HUES6 (cell line): ENCODE measurements around the gene IDH3B.

Experiments
- H3K27ac ChIP-seq: 2 replicates; pipeline ENCODE4 v1.7.0; 2013; ENCODE audit warnings: low read depth, mild to moderate bottlenecking, low read length, inconsistent platforms
- H3K27me3 ChIP-seq: 2 replicates; pipeline ENCODE4 v1.6.1; 2013; ENCODE audit warnings: low read length; ENCODE audit not compliant: control insufficient read depth, insufficient read depth
- H3K36me3 ChIP-seq: 2 replicates; pipeline ENCODE4 v1.6.1; 2013; ENCODE audit warnings: low read length; ENCODE audit not compliant: control insufficient read depth, insufficient read depth
- H3K4me1 ChIP-seq: 2 replicates; pipeline ENCODE4 v1.6.1; 2013; ENCODE audit warnings: low read length; ENCODE audit not compliant: control insufficient read depth, insufficient read depth
- H3K4me3 ChIP-seq: 2 replicates; pipeline ENCODE4 v1.5.1; 2013; ENCODE audit warnings: low read depth, low read length
- H3K9ac ChIP-seq: one replicate; pipeline ENCODE4 v1.6.1; 2013; ENCODE audit warnings: mild to moderate bottlenecking, low read length
- H3K9me3 ChIP-seq: 2 replicates; pipeline ENCODE4 v1.6.1; 2013; ENCODE audit warnings: low read depth, low read length; ENCODE audit not compliant: control insufficient read depth, insufficient read depth

Gene IDH3B

GRCh38 chr20:2663887-2664719, at the start of gene IDH3B:
TSS of gene IDH3B (minus strand) at chr20:2664216. CDS start at chr20:2664188, 28 bp downstream.
- Histone ChIP-seq H3K36me3 (peaks cover 30% of the 10 kb centered on the region), H3K4me3 (peak within 1 kb of the TSS; percentile 90), H3K27ac (peak within 1 kb of the TSS; percentile 85), H3K27me3 (peaks cover 17% of the 10 kb centered on the region), H3K9me3 (no peaks in the 10 kb centered on the region), H3K9ac (peak within 1 kb of the TSS; percentile 92), H3K4me1 (peaks cover 8% of the 10 kb centered on the region; the same call in 1 of the 2 replicates)

- no peak overlapping the region for H3K9ac ChIP-seq
- H3K36me3 ChIP-seq: no peaks in the 10 kb centered on the region
- no peak overlapping the region for H3K4me3 ChIP-seq
- H3K27ac ChIP-seq: no peak overlapping the region
- H3K4me1 ChIP-seq: peaks cover 10% of the 10 kb centered on the region
- no peaks in the 10 kb centered on the region; the same call in 1 of the 2 replicates for H3K9me3 ChIP-seq
- peaks cover 22% of the 10 kb centered on the region for H3K27me3 ChIP-seq
These were observed 49.3 kb upstream of the IDH3B start for GRCh38 chr20:2713285-2713684.

- H3K27ac ChIP-seq: no peak overlapping the region
- no peak overlapping the region for H3K4me3 ChIP-seq
- H3K27me3 ChIP-seq: peaks cover 61% of the 10 kb centered on the region
- no peak overlapping the region for H3K9ac ChIP-seq
- peaks cover 45% of the 10 kb centered on the region for H3K4me1 ChIP-seq
- H3K9me3 ChIP-seq: no peaks in the 10 kb centered on the region
- H3K36me3 ChIP-seq: no peaks in the 10 kb centered on the region
These were observed 45.4 kb upstream of the IDH3B start for GRCh38 chr20:2709205-2709981.

GRCh38 chr20:2708665-2709064, 44.6 kb upstream of the IDH3B start:
- Histone ChIP-seq H3K9ac (no peak overlapping the region), H3K4me3 (no peak overlapping the region), H3K9me3 (no peaks in the 10 kb centered on the region; the same call in 1 of the 2 replicates), H3K27me3 (peaks cover 68% of the 10 kb centered on the region), H3K27ac (no peak overlapping the region), H3K36me3 (no peaks in the 10 kb centered on the region), H3K4me1 (peaks cover 45% of the 10 kb centered on the region)

- Histone ChIP-seq H3K4me3 (no peak overlapping the region), H3K27me3 (peaks cover 72% of the 10 kb centered on the region), H3K9ac (no peak overlapping the region), H3K27ac (no peak overlapping the region), H3K9me3 (no peaks in the 10 kb centered on the region; the same call in 1 of the 2 replicates), H3K4me1 (peaks cover 45% of the 10 kb centered on the region), H3K36me3 (no peaks in the 10 kb centered on the region)
These were observed 44.0 kb upstream of the IDH3B start for GRCh38 chr20:2708073-2708415.

- Histone ChIP-seq H3K27me3 (peaks cover 72% of the 10 kb centered on the region), H3K4me3 (no peak overlapping the region), H3K9ac (no peak overlapping the region), H3K9me3 (no peaks in the 10 kb centered on the region; the same call in 1 of the 2 replicates), H3K36me3 (no peaks in the 10 kb centered on the region), H3K4me1 (peaks cover 46% of the 10 kb centered on the region), H3K27ac (no peak overlapping the region)
These were observed 43.5 kb upstream of the IDH3B start for GRCh38 chr20:2707353-2708072.

- H3K9me3 ChIP-seq: no peaks in the 10 kb centered on the region; the same call in 1 of the 2 replicates
- H3K4me3 ChIP-seq: no peak overlapping the region
- H3K27me3 ChIP-seq: peaks cover 72% of the 10 kb centered on the region
- H3K36me3 ChIP-seq: no peaks in the 10 kb centered on the region
- H3K9ac ChIP-seq: no peak overlapping the region
- H3K4me1 ChIP-seq: peaks cover 53% of the 10 kb centered on the region
- H3K27ac ChIP-seq: no peak overlapping the region
These were observed 42.8 kb upstream of the IDH3B start for GRCh38 chr20:2706688-2707352.

GRCh38 chr20:2705931-2706645, 42.1 kb upstream of the IDH3B start:
- peaks cover 79% of the 10 kb centered on the region for H3K27me3 ChIP-seq

GRCh38 chr20:2703716-2704475, 39.9 kb upstream of the IDH3B start:
- Histone ChIP-seq H3K4me1 (peaks cover 66% of the 10 kb centered on the region), H3K9ac (no peak overlapping the region), H3K36me3 (no peaks in the 10 kb centered on the region), H3K4me3 (no peak overlapping the region), H3K9me3 (no peaks in the 10 kb centered on the region; the same call in 1 of the 2 replicates), H3K27ac (no peak overlapping the region), H3K27me3 (peaks cover 95% of the 10 kb centered on the region)

More at GRCh38 chr20:2705931-2706645, 42.1 kb upstream of the IDH3B start:
- Histone ChIP-seq H3K27ac (no peak overlapping the region), H3K9me3 (no peaks in the 10 kb centered on the region; the same call in 1 of the 2 replicates), H3K9ac (no peak overlapping the region), H3K4me1 (peaks cover 60% of the 10 kb centered on the region), H3K4me3 (peak overlapping the region; percentile 6; the same call in 1 of the 2 replicates), H3K36me3 (no peaks in the 10 kb centered on the region)
